Activated naive CD4-positive, alpha-beta T cell treated with anti-CD3 and anti-CD28 coated beads, Interleukin-2, amount 50 U/mL, for 72 hours (primary cell): ENCODE measurements around the gene LGI4. TPM values are rescaled to one million over a fixed set of nuclear protein-coding genes. Genes with fewer than 3 reads are reported as not detected.
"Not testable (repeated sequence)": the region's sequence is repeated elsewhere in the genome, so short reads cannot be mapped to it uniquely, and the experiment has no call there.

Source experiments
- ATAC-seq, 2 donors: fragments of 150-1000 bp; cut with Tn5 transposase; 2 replicates each; pipeline ENCODE4 v1.10.0; 2021; ENCODE audit warnings: mild to moderate bottlenecking in 2 of 2, moderate library complexity in 2 of 2
- DNase-seq, 2 donors: peaks; one replicate each; pipeline ENCODE4 v3.0.0; 2021 to 2022; ENCODE audit warnings: low spot score in 2 of 2
- H3K27ac Mint-ChIP-seq, 2 donors: one replicate each; pipeline ENCODE4 v1.8.0; 2022; ENCODE audit warnings: mild to moderate bottlenecking in 2 of 2, mixed read lengths in 2 of 2
- H3K36me3 Mint-ChIP-seq, 2 donors: one replicate each; pipeline ENCODE4 v1.8.0; 2022; ENCODE audit warnings: mixed read lengths in 2 of 2
- H3K9me3 Mint-ChIP-seq, 2 donors: one replicate each; pipeline ENCODE4 v1.8.0; 2022; ENCODE audit warnings: mixed read lengths in 2 of 2
- total RNA-seq, 2 donors: library from RNA; stranded (reverse); gene quantifications; one replicate each; pipeline ENCODE4 v1.2.3, GENCODE V29; 2022

LGI4 gene
- total RNA-seq, 2 donors from 2014 or later, result 1.5 to 2.7 TPM

DNA sequence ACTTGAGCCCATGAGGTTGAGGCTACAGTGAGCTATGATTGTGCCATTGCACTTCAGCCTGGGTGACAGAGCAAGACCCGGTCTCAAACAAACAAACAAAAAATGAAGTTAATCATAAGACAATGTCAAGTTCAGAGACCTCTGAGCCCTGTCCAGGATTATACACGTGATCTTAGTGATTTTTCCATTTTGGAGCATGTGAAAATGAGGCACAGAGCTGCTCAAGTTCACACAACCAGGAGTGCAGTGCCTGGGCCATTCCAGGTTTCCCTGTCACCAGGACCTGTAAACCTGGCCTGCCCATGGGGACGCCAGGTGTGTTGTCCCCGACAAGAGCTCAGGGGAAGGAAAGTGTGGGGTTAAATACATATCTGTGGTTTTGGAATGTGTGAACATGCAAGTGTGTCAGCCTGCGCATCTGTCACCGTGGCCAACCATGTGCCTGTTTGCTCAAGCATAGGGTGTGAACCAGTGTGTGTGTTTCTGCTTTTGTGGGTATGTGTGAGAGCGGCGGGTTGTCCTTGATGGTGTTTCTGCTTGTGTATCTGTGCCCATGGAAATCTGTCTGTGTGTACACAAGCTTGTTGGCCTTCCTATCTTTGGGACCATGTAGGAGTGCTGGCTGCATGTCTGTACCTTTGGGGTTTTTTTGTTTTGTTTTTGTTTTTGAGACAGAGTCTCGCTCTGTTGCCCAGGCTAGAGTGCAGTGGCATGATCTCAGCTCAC, 2.3 kb upstream of the LGI4 start:
- ATAC-seq (no peak), DNase-seq (no peak)
- Mint-ChIP-seq H3K27ac (no peak overlapping the region), H3K36me3 (no peaks in the 10 kb centered on the region), H3K9me3 (peaks cover 10 to 11% of the 10 kb centered on the region in 2 donors)

DNA sequence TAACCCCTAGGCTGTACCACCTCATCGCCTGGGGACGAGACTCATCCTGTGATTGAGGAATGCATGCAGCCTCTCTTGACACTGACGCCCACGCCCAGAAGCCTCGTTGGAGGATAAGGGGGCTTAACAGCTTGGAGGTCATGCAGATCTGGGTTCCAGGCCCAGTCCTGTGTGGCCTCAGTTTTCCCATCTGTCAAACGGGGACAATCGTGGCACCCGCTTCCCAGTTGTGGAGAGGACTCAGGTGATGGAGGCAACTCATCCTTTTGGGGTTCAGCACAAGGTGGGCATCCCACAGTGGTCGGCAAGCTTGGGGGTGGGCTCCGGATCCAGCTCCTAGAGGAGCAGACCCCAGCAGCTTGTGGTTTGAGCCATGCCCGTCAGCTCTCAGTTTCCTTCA, 1.4 kb upstream of the LGI4 start:
- DNase-seq (no peak), ATAC-seq (no peak)
- Mint-ChIP-seq H3K27ac (no peak overlapping the region), H3K9me3 (peaks cover 10 to 11% of the 10 kb centered on the region in 2 donors), H3K36me3 (no peaks in the 10 kb centered on the region)

DNA sequence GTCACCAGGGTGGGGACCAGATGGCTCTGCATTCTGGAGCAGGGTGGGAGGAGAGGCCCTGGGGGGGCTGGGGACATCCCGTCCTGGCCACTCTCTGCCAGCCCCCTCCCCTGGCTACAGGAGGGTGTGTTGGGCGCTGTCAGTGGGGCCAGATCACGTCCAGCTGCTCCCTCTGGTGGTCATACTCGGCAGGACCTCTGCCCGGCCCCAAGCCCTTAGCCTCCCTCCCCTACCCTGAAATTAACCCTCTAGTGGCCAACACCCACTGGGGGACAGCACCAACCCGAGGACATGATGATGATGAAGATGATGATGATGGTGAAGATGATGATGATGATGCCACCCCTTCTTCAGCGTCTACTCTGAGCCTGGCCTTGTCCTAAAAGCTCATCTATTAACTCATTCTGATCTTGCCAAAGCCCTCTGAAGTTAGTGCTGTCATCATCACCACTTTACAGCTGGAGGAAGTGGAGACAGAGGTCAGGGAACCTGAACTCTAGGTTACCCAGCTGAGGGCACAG, 590 bp upstream of the LGI4 start:
- Mint-ChIP-seq H3K9me3 (peaks cover 10 to 11% of the 10 kb centered on the region in 2 donors), H3K36me3 (no peaks in the 10 kb centered on the region), H3K27ac (no peak overlapping the region)
- ATAC-seq, result peak; percentile 91 to 92
- peak in 1 of 2 donors; percentile 79 for DNase-seq

DNA sequence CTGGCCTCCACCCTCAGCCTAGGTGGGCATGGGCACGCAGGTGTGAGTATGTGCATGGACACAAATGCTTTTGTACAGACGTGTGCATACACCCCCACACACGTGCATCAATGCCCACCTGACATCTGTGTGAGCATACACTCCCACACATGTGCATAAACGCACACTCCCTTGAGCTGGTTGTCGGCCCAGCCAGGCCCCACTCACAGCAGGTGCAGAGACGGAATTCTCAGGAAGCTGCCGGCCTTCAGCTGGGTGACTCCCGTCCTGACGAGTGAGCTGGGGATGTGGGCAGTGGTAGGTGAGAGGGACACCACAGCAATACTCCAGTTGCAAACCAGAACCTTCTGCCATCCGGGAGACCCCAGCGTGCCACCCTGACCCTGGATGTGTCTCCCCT, 1.0 kb downstream of the LGI4 start:
- no peak for DNase-seq
- Mint-ChIP-seq H3K36me3 (no peaks in the 10 kb centered on the region), H3K27ac (no peak overlapping the region), H3K9me3 (peaks cover 10 to 11% of the 10 kb centered on the region in 2 donors)
- ATAC-seq, result no peak

DNA sequence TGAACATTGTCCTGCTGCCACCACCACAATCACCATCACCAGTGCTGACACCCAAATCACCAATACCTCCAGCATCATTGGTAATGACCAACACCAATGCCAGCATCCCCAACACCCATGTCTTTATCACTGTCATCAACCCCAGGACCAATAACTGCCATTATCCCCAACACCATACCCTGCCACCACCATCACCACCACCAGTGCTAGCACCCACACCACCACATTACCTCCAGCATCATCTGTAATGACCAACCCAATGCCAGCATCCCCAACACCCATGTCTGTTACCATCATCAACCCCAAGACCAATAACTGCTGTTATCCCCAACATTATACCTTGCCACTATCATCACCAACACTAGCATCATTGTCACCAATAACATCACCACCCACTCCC, 2.6 kb downstream of the LGI4 start:
- ATAC-seq, result no peak
- DNase-seq, result no peak
- Mint-ChIP-seq H3K36me3 (no peaks in the 10 kb centered on the region), H3K9me3 (peaks cover 10 to 11% of the 10 kb centered on the region in 2 donors), H3K27ac (no peak overlapping the region)

DNA sequence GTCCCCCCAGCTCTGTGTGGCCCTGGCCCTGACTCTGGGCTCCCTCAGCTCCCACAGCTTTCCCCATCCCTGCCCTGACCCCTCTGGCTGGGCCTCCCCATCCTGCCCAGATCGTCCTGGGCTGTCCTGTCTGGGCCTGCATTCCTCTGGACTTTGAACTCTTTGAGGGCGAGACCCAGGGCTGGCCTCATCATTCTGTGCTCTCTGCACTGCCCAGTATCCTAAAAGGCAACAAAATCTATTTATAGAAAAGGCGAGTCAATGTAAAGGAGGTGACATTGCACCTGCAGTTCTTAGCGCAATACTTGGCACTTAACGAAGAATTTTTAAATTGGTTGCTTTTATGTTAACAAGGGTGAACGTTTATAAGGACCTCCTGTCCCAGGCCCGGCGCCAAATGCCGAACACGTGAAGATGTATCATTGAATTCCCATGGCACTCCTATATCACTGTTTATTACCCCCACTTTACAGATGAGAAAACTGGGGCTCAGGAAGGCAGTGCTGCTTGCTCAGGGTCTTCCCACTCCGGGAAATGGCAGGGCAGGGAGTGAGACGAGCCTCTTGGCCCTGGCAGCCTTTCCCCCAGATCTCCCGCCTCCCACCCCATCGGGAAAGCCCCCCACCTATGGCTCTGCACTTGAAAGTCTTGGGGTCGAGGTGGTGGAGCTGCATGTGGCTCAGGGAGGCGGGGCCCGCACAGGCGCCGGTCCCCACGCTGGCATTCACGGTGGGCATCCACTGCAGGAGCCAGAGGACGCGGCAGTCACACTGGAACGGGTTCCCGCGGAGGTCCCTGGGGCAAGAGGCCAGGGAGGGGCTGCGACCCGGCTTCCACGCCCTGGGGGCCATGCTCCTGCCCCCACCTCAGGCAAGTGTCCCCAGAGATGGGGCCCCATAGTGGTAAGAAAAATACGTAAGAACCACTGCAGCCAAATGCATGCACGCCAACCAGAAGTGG, 3.8 kb downstream of the LGI4 start:
- H3K27ac Mint-ChIP-seq, result no peak overlapping the region
- no peak for DNase-seq
- H3K9me3 Mint-ChIP-seq, result peaks cover 10 to 11% of the 10 kb centered on the region in 2 donors
- ATAC-seq, result no peak
- H3K36me3 Mint-ChIP-seq, result no peaks in the 10 kb centered on the region

DNA sequence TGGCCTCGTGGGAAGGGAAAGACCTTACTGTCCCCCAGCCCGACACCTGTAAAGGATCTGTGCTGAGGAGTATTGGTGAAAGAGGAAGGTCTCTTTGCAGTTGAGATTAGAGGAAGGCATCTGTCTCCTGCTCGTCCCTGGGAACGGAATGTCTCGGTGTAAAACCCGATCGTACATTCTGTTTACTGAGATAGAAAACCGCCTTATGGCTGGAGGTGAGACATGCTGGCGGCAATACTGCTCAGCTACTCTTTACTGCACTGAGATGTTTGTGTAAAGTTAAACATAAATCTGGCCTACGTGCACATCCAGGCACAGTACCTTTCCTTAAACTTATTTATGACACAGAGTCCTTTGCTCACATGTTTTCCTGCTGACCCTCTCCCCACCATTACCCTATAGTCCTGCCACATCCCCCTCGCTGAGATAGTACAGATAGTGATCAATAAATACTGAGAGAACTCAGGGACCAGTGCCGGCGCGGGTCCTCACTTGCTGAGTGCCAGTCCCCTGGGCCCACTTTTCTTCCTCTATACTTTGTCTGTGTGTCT, 5.1 kb downstream of the LGI4 start:
- not testable (repeated sequence) for ATAC-seq, H3K27ac Mint-ChIP-seq, H3K36me3 Mint-ChIP-seq, DNase-seq
- H3K9me3 Mint-ChIP-seq, result peaks cover 10 to 11% of the 10 kb centered on the region in 2 donors

DNA sequence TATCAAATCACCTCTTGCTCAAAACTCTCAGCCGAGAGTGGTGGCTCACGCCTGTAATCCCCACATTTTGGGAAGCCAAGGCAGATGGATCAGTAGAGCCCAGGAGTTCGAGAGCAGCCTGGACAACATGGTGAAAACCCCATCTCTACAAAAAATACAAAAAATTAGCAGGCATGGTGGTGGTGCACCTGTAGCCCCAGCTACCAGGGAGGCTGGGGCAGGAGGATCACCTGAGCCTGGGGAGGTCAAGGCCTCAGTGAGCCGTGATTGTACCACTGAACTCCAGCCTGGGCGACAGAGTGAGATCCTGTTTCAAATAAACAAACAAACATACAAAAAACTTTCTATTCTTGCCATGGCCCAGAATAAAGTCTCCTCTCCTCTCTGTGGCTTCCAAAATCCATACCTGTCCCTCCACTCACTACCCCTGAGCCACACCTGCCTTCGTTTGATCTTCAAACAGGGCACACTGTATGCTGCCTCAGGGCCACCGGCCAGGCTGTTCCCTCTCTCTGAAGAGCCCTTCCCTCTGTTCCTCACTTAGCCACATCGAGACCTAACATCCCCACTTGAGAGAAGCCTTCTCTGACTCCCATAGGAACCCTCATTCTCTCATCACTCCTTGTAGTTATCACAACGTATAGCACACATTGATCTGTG, 6.3 kb downstream of the LGI4 start:
- Mint-ChIP-seq H3K27ac (no peak overlapping the region), H3K36me3 (no peaks in the 10 kb centered on the region), H3K9me3 (peaks cover 10 to 11% of the 10 kb centered on the region in 2 donors)
- DNase-seq, result no peak
- ATAC-seq, result no peak

DNA sequence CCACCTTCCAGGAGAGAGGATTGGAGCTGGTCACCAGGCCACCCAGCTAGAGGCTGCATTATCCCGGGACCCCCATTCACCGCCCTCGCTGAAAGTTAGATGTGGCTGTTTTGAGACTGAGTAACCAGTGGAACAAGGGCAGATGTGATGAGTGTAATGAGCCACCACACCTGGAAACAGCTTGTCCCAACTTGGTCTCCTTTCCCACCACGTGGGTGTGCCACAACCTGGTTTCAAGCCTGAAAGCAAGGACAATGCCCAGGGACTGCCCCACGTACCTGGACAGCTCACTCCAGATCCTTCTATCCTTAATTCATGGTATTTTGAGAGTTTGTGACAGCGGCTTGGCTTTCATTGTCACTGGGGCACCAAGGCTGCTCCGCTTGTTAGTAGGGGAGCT, 7.0 kb downstream of the LGI4 start:
- peaks cover 6% of the 10 kb centered on the region in 2 donors for H3K9me3 Mint-ChIP-seq
- no peak for DNase-seq
- H3K36me3 Mint-ChIP-seq, result no peaks in the 10 kb centered on the region
- H3K27ac Mint-ChIP-seq, result no peak overlapping the region
- no peak for ATAC-seq

DNA sequence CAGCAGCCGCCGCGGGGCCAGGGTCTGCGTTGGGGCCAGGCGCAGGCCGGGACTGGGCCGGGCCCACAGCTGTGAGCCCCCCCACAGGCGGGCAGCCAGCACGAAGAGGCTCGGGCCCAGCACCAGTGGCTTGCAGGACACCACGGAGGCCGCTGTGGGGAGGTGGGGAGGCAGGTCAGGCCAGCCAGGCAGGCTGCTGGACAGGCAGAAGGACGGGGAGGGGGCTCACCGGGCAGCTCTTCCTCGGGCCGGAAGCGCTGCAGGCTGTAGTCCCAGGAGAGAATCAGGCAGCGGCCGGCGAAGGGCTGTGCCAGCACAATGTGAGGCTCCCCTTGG, 8.3 kb downstream of the LGI4 start:
- Mint-ChIP-seq H3K36me3 (no peaks in the 10 kb centered on the region), H3K9me3 (no peaks in the 10 kb centered on the region), H3K27ac (no peak overlapping the region)
- ATAC-seq (no peak), DNase-seq (no peak)

DNA sequence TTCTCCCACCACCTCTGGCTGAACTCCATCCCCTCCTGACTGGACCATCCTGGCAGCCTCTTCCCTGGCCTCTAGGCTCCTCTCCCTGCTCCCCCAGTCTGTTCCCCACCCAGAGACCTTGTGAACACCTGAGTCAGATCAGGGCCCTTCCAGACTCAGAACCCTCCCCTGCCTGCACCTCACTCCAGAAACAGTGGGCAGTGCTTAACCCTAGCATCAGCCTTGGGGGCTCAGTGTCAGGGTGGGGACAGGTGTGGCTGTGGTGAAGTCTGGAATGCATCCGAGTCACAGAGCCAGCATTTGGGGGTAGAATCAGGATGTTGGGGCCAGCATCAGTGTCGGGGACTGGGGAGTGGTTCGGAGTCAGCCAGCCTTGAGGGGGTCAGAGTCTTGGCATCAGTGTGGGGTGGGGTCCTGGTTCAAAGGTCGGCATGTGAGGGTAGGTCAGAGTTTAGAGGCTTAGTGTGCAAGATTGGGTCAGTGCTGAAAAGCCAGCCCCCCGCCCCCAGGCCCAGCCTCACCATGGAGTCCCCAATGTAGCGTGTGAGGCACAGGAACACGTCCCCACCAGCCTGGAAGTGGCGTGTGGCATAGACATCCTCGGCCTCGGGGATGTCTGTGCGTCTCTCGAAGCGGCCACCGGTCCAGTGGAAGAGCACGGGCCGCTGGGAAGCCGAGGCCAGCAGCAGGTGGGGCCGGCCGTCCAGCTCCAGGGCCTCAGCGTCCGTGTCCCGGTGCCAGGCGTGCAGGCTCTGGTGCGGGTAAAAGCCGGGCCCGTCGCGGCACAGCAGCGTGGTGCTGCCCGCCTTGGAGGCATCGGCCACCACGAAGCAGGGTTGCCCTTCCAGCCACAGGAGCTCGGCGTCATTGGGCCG, 8.9 kb downstream of the LGI4 start:
- H3K9me3 Mint-ChIP-seq, result no peaks in the 10 kb centered on the region
- DNase-seq (no peak), ATAC-seq (no peak)
- H3K36me3 Mint-ChIP-seq, result no peaks in the 10 kb centered on the region
- no peak overlapping the region for H3K27ac Mint-ChIP-seq

DNA sequence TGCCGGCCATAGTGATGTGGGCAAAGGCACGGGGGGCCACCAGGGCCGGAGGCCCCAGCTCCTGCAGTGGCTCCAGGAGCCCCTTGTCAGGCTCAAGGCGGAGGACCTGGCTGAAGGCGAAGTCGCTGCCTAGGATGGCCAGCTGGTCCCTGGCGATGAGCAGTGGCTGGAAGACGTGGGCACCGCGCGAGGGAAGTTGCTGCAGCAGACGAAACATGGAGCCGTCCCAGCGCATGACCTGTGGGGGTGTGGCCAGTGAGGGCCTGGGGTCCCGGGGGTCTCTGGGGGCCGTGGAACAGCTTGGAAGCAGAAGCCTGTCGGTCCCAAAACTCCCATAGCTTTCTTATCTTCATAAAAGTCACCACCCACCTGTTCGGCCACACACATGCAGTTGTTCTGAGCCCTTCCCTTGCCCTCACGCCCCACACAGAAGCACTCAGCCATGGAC, 9.6 kb downstream of the LGI4 start:
- Mint-ChIP-seq H3K36me3 (no peaks in the 10 kb centered on the region), H3K27ac (no peak overlapping the region), H3K9me3 (no peaks in the 10 kb centered on the region)
- no peak for DNase-seq
- ATAC-seq, result no peak

DNA sequence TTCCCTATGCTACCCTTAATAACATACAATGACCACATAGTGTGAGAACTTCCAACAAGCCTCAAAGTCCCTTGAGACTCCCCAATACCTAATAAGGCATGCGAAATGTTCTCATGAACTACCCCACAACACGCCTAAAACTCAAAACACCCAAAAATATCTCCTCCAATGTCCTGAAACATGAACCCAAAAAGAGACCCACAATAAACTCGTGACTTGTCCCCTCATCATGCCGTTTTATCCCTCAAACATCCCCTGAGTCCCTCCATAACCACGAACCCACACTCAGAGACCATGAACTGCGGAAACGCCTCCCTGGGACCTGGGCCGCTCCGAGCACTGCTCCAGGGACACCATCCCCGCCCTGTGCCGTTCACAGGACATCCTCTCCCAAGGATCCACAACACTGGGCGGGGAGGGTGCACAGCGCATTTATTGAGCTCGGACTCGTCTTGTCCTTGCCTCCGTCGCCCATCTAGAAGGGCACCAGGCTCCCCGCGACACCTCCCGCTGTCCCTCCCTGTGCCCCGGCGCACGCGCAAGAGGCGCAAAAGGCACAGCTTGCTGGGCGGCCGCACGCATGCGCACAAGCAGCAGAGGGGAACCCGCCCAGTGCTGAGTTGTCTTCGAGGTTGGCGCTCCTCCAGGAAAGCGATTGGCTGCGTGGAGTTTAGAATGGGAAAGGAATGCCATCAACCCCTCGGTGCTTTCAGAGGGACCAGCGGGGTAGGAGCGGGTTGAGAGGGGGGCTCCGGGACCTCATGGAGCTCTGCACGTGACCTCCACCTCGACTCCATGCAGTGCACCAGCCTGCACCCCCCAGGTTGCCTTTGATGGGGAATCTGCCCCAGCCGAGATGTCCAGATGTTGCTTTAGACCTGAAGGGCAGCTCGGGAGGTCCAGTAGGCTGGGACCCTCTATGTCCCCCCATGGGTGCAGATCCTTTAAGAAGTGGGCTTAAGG, 10.5 kb downstream of the LGI4 start:
- Mint-ChIP-seq H3K9me3 (no peaks in the 10 kb centered on the region), H3K27ac (peak overlapping the region; percentile 76 to 87), H3K36me3 (no peaks in the 10 kb centered on the region)
- peak; percentile 89 to 93 for DNase-seq
- peak; percentile 98 to 99 for ATAC-seq

DNA sequence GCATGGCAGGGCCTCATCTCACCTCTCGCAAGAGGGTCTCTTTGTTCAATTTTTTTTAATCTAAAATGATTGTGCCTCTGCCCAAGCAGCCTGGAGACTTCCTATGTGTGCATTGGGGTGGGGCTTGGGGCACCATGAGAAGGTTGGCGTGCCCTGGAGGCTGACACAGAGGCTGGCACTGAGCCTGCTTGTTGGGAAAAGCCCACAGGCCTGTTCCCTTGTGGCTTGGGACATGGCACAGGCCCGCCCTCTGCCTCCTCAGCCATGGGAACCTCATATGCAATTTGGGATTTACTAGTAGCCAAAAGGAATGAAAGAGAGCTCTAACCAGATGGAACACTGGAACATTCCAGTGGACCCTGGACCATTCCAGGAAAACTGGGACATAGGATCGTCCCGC, 11.3 kb downstream of the LGI4 start:
- ATAC-seq (no peak), DNase-seq (no peak)
- Mint-ChIP-seq H3K9me3 (no peaks in the 10 kb centered on the region), H3K27ac (peak overlapping the region in 1 of 2 donors; percentile 87), H3K36me3 (no peaks in the 10 kb centered on the region)
